HG03060 (cell line): ENCODE data around the gene CXCL12.

Source experiments
- ATAC-seq: cut with Tn5 transposase; IDR thresholded peaks from one replicate; pipeline ENCODE4 v1.9.1; 2021; ENCODE audit warnings: low read depth, moderate number of reproducible peaks; ENCODE audit not compliant: unreplicated experiment

The CXCL12 gene

DNA sequence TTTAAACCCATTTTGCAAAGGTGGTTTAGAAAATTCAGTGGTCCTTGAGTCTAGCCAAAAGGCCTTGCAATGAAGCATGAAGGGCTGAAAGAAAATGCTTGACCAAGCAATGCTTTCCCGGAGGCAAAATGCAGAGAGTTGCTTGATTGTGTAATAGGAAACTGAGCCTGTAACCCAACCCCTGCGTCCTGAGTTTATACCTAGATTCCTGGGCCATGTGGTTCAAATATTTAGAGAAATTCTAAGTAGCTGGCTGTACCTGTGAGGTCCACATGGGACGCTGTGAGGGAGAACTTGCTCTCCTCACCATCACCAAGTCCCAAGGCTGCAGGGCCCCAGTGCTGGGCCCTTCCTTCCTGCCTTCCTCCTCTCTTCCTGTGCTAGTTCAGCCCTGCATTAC lies 45.7 kb downstream of the CXCL12 start:
- no peak for ATAC-seq

DNA sequence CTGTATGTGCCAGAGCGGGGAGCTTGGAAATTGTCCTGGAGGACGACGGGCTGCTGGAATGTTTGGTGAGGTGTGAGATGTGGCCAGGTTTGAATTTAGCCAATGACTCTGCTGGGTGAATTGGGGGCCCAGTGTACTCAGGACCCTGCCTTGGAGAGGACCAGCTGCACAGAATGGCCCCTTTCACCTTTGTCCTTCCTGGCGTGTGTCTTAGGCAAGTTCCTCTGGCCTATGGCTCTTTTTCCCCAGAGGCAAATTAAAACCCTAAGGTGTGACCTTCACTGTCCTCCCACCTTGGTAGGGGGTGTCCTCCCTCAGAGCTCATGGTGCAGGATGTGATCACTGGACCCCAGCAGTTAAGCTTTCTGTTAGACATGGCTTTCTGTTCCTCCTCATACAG lies 47.8 kb downstream of the CXCL12 start:
- ATAC-seq, result no peak

GRCh38 chr10:44335330-44336021 lies 49.4 kb downstream of the CXCL12 start:
- ATAC-seq, result no peak

DNA sequence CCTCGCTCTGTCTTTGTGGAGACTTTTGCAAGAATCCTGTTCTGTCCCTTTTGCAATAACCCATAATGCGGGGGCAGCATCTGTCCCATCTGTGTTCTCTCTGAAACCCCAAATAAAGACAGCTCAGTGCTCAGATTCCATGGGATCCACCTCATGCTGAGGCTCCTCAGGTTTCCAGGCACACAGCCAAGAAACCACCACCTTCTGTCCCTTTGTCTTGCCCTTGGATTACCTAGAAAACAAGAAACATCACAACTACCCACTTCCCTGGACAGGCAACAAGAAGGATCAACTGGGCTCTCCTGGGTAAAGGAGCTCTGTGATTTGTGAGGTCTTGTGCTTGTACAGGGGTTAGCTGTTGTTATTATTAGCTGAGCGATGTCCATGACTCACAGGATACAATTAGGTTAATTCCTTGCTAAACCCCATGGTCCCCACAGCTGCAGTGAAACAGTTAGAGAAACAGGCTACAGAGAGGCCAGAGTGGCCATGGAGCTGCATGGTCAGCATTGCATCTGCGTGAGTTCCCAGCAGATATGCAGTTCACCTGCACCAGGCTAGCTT lies 50.2 kb downstream of the CXCL12 start:
- no peak for ATAC-seq

DNA sequence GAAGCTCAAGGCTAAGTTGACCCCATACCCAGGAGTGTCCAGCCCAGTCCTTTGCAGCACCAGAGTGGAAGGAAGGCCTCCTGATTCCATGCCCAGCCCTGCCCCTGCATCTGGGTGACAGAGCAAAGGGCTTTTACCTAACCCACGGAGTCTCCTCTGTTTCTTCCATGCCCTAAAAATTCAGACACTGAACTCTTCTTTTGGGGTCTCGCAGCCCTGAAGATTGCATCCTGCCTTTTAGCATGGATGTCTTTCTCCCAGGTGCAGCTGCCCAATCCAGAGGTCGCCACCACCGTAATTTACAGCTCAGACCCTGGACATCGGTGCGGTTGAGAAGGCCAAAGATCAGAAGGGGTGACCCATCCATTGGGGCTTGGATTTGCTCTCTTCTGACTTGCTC lies 50.8 kb downstream of the CXCL12 start:
- no peak for ATAC-seq

GRCh38 chr10:44333511-44333910 lies 51.4 kb downstream of the CXCL12 start:
- no peak for ATAC-seq

- ATAC-seq, result no peak
Measured at GRCh38 chr10:44332465-44332864, 52.4 kb downstream of the CXCL12 start.

DNA sequence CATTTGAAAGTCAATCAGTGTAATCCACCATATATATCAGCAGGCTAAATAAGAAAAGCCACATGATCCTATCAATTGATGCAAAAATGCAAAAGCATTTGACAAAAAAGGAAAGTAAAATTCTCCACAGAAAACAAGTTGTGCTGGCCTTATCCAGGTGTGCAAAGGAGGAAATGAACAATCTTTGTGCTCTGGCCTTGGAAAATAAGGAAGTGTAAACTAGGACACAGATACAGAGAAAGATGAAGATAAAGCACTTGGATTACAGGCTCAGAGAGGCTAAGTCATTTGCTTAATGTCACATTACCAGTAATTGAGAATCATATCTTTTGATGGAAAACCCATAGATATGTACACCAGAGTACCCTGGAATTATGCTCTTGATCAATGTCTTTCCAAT lies 54.5 kb downstream of the CXCL12 start:
- no peak for ATAC-seq

DNA sequence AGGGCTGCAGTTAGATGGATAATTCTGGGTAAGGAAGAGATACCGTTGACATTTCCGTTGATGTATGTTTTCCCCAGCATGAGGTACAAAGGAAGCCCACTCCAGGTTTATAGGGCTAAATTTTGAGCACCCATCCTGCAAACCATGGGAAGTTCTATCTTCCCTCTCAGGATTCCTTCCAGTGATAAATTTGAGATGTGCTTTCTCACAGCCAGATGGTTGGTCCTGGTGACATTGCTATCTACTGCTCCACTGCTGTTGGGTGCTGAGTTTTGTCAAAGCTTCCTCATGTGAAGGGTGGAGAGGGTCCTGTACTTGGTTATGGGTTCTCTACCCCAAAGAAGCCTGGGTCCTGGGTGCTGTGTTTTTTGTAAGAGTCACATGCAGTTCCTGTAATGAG lies 57.4 kb downstream of the CXCL12 start:
- ATAC-seq, result no peak
